K562 (cell line): ENCODE data around the gene LTBP1. TPM values are rescaled to one million over a fixed set of nuclear protein-coding genes. Genes with fewer than 3 reads are reported as not detected.

Experiments used
- RREB1 ChIP-seq: fragments of 250-450 bp; sonication (Bioruptor Pico); IDR thresholded peaks from 2 replicates; pipeline ENCODE4 v1.4.0; 2020
- ZNF507 ChIP-seq: conservative IDR thresholded peaks from 2 replicates; pipeline ENCODE4 v1.6.1; 2017; ENCODE audit warnings: missing genetic modification characterization, missing compliant biosample characterization
- polyA plus RNA-seq, 8 experiments: library from polyadenylated mRNA; depleted of rRNA in 4 of 8; stranded (reverse) in 5 of 8; unstranded in 3 of 8; fragments of >200 nt; fragmentation: Nextera tagmentation in 2 of 8; fragmentation: Illumina TruSeq in 1 of 8; extraction: Ambion mirVana in 2 of 8; extraction: Trizol in 1 of 8; gene quantifications; 2 replicates each; pipeline versions ENCODE4 v1.2.1 to v1.2.3, GENCODE V29; 2011 to 2014; ENCODE audit warnings: inconsistent platforms in 1 of 8, missing spikeins in 1 of 8
- total RNA-seq, 7 experiments: library from RNA; depleted of rRNA in 6 of 7; stranded (reverse); fragments of >200 nt in 6 of 7; fragmentation: Illumina TruSeq in 2 of 7; extraction: Trizol in 2 of 7; gene quantifications; 2 replicates each; pipeline versions ENCODE4 v1.2.1 to v1.2.3, GENCODE V29; 2011 to 2021; ENCODE audit warnings: low replicate concordance in 1 of 7

The LTBP1 gene
- total and polyA plus RNA-seq, 9 of the 15 experiments (the other 6 are each of a cell fraction or from before 2014, with no cell fraction given): 3.6 to 16.4 (median 8.5) TPM

GRCh38 chr2:32946314-32947075, at the start of gene LTBP1 (continued):
- TF ChIP-seq RREB1 (CRISPR knock-in tag) (peak; percentile 97), ZNF507 (no peak)
